OCI-LY3 (cell line): ENCODE measurements around the gene FLNB.

Experiments used
- H2AFZ ChIP-seq: fragments of 200-600, 300-600 bp; shearing (Covaris generic); 2 replicates; pipeline ENCODE4 v1.6.0; 2014; ENCODE audit warnings: antibody characterized with exemption, low read depth, low read length
- H3K27ac ChIP-seq: fragments of 200-600, 300-600 bp; sonication (generic); 2 replicates; pipeline ENCODE4 v1.5.1; 2014; ENCODE audit warnings: mild to moderate bottlenecking, low read length, moderate library complexity, mixed read lengths
- H3K27me3 ChIP-seq: fragments of 200-600, 300-600 bp; sonication (generic); 2 replicates; pipeline ENCODE4 v1.6.1; 2014; ENCODE audit warnings: low read depth, low read length, mixed read lengths
- H3K36me3 ChIP-seq: fragments of 200-600, 300-600 bp; sonication (generic); replicated peaks from 2 replicates; pipeline ENCODE3; 2014; ENCODE audit warnings: low read depth, low read length, mixed read lengths
- H3K4me1 ChIP-seq: fragments of 300-600, 200-600 bp; sonication (generic); 2 replicates; pipeline ENCODE4 v1.6.1; 2014; ENCODE audit warnings: low read length, mixed read lengths
- H3K4me2 ChIP-seq: fragments of 200-600, 300-600 bp; sonication (generic); 2 replicates; pipeline ENCODE4 v1.6.1; 2014; ENCODE audit warnings: low read length, mixed read lengths
- H3K4me3 ChIP-seq: fragments of 300-600, 200-600 bp; sonication (generic); 2 replicates; pipeline ENCODE4 v1.5.1; 2014; ENCODE audit warnings: antibody characterized with exemption, mild to moderate bottlenecking, low read length, moderate library complexity
- H3K79me2 ChIP-seq: fragments of 300-600, 200-600 bp; shearing (Covaris generic); 2 replicates; pipeline ENCODE4 v1.6.1; 2014; ENCODE audit warnings: mild to moderate bottlenecking, low read length, mixed read lengths
- H3K9ac ChIP-seq: fragments of 300-600, 200-600 bp; shearing (Covaris generic); 2 replicates; pipeline ENCODE4 v1.6.0; 2014; ENCODE audit warnings: mild to moderate bottlenecking, low read length, moderate library complexity
- H3K9me3 ChIP-seq: fragments of 200-600, 300-600 bp; shearing (Covaris generic); 2 replicates; pipeline ENCODE4 v1.6.1; 2014; ENCODE audit warnings: low read length, mixed read lengths; ENCODE audit not compliant: insufficient read depth
- H4K20me1 ChIP-seq: fragments of 200-600, 300-600 bp; sonication (generic); 2 replicates; pipeline ENCODE4 v1.6.1; 2016; ENCODE audit warnings: low read length, mixed read lengths; ENCODE audit not compliant: insufficient read depth
- EZH2phosphoT487 ChIP-seq: fragments of 200-600 bp; shearing (Covaris generic); IDR thresholded peaks from 2 replicates; pipeline ENCODE4 v1.6.1; 2018; ENCODE audit warnings: antibody characterized with exemption, mixed run types, low read depth
- TF ChIP-seq, protein P1 (sequence below): fragments of 200-600, 300-600 bp; sonication (generic); IDR thresholded peaks from 2 replicates; pipeline ENCODE4 v1.5.1; 2014; ENCODE audit warnings: antibody characterized with exemption, low read length, low read depth

The FLNB gene

DNA sequence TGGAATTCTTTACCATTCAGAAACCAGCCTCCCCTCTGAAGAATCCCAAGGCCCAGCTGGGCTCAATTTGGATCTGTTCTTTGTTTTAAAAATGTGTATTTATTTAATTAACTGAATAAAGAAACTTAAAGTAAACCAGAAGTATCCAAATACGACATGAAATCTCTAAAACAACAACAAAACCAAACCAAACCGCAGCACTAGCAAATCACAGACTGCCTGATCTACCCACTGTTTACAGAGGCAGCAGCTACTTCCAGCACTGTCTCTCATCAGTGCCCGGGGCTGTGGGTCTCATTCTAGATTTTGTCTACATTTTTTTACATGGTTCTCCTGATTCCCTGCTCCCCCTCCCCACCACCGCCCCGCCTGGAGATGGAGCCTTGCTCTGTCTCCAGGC, 2.3 kb downstream of the FLNB start:
- TF ChIP-seq, protein P1, sequence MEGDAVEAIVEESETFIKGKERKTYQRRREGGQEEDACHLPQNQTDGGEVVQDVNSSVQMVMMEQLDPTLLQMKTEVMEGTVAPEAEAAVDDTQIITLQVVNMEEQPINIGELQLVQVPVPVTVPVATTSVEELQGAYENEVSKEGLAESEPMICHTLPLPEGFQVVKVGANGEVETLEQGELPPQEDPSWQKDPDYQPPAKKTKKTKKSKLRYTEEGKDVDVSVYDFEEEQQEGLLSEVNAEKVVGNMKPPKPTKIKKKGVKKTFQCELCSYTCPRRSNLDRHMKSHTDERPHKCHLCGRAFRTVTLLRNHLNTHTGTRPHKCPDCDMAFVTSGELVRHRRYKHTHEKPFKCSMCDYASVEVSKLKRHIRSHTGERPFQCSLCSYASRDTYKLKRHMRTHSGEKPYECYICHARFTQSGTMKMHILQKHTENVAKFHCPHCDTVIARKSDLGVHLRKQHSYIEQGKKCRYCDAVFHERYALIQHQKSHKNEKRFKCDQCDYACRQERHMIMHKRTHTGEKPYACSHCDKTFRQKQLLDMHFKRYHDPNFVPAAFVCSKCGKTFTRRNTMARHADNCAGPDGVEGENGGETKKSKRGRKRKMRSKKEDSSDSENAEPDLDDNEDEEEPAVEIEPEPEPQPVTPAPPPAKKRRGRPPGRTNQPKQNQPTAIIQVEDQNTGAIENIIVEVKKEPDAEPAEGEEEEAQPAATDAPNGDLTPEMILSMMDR, result no peak
- no peak for TF ChIP-seq EZH2phosphoT487
- Histone ChIP-seq H3K4me3 (no peak overlapping the region), H3K27ac (no peak overlapping the region), H3K4me2 (no peak overlapping the region), H3K9ac (no peak overlapping the region), H3K36me3 (no peaks in the 10 kb centered on the region), H3K79me2 (peaks cover 29% of the 10 kb centered on the region), H3K27me3 (no peaks in the 10 kb centered on the region), H4K20me1 (no peaks in the 10 kb centered on the region), H2AFZ (no peak overlapping the region), H3K4me1 (peaks cover 14% of the 10 kb centered on the region), H3K9me3 (no peaks in the 10 kb centered on the region)

GRCh38 chr3:58011580-58011979, 3.4 kb downstream of the FLNB start:
- Histone ChIP-seq H3K36me3 (no peaks in the 10 kb centered on the region), H3K9me3 (no peaks in the 10 kb centered on the region), H3K79me2 (peaks cover 29% of the 10 kb centered on the region), H3K9ac (no peak overlapping the region), H3K4me2 (no peak overlapping the region), H3K4me1 (peaks cover 14% of the 10 kb centered on the region), H3K27ac (no peak overlapping the region), H2AFZ (no peak overlapping the region), H3K27me3 (no peaks in the 10 kb centered on the region), H4K20me1 (no peaks in the 10 kb centered on the region), H3K4me3 (no peak overlapping the region)
- TF ChIP-seq EZH2phosphoT487, result no peak
- TF ChIP-seq, protein P1, result no peak

DNA sequence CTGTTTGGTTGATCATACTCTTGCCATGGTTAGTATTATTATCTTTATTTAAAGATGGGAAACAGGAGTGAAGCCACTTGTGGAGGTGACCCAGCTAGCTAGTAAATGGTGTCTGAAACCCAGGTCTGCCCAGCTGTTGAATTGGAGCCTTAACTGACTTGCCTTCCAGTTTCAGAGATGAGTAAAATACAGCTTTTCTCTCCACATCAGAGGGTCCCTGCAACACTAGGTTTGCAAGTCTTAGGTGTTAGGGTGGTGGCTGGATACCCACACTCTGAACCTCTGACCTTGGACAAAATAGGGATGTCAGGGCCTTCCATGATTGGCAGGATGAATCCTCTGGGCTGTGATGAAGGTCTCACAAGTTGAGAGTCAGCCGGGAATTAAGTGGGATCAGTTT, 4.1 kb downstream of the FLNB start:
- Histone ChIP-seq H3K79me2 (peaks cover 29% of the 10 kb centered on the region), H4K20me1 (no peaks in the 10 kb centered on the region), H3K4me2 (no peak overlapping the region), H3K27ac (no peak overlapping the region), H3K27me3 (no peaks in the 10 kb centered on the region), H3K9ac (no peak overlapping the region), H3K9me3 (no peaks in the 10 kb centered on the region), H3K36me3 (no peaks in the 10 kb centered on the region), H3K4me1 (peaks cover 14% of the 10 kb centered on the region), H2AFZ (no peak overlapping the region), H3K4me3 (no peak overlapping the region)
- TF ChIP-seq, protein P1, result no peak
- TF ChIP-seq EZH2phosphoT487, result no peak

DNA sequence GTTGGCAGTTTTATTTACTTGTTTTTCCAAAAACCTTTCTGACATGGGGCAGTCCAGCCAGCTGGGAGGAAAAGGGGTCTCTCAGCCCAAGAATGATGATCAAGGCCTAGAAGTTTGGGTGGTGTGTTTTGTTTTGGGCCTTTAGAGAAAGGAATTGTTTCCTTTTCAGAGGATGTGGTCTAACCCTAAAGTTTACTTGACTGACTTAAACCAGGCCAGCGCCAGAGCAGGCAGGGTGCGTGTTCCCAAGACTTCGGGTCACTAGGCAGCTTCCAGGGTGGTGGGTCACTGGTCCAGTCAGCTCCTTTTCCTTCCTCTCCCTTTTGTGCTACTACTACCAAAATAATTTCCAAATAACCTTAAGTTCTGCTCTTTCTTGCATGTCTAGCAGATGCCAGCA, 4.9 kb downstream of the FLNB start:
- no peaks in the 10 kb centered on the region for H3K27me3 ChIP-seq
- H3K9ac ChIP-seq, result no peak overlapping the region
- H4K20me1 ChIP-seq, result no peaks in the 10 kb centered on the region; the same call in 1 of the 2 replicates
- H3K9me3 ChIP-seq, result no peaks in the 10 kb centered on the region
- H2AFZ ChIP-seq, result no peak overlapping the region
- TF ChIP-seq EZH2phosphoT487, result no peak
- TF ChIP-seq, protein P1, result no peak
- no peak overlapping the region for H3K4me2 ChIP-seq
- no peaks in the 10 kb centered on the region for H3K36me3 ChIP-seq
- peaks cover 10% of the 10 kb centered on the region for H3K4me1 ChIP-seq
- no peak overlapping the region for H3K27ac ChIP-seq
- peaks cover 29% of the 10 kb centered on the region for H3K79me2 ChIP-seq
- H3K4me3 ChIP-seq, result no peak overlapping the region
